ENCODE measurements around the gene CDK13.
"Not testable (repeated sequence)": the region's sequence is repeated elsewhere in the genome, so short reads cannot be mapped to it uniquely, and the experiment has no call there.

DNA sequence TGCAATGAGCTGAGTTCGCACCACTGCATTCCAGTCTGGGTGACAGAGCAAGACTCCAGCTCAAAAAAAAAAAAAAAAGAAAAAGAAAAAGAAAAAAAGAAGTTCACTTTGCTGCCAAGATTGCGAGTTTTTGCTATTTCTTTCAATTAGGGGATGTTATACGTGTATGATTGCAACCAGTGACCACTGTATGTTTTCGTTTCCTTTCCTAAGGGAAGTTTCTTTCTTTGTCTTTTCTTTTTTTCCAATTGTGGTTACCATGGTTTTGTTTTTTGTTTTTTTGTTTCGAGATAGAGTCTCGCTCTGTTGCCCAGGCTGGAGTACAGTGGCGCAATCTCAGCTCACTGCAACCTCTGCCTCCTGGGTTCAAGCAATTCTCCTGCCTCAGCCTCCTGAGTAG lies 168.1 kb downstream of the CDK13 start:
- TF ChIP-seq ELF1 (tag; IDR thresholded peaks at IDR 0.05); ZBED1 (IDR thresholded peaks at IDR 0.05); MXI1 (IDR thresholded peaks at IDR 0.05; ENCODE audit: low read depth, low read length); GATA2 (CRISPR knock-in tag; IDR thresholded peaks at IDR 0.05); CTCF (IDR thresholded peaks at IDR 0.05 in 2 of 3, conservative IDR thresholded peaks at IDR 0.05 in 1 of 3; ENCODE audit: insufficient read depth in 2 of 3, low read depth in 1 of 3, low read length in 3 of 3); ATF4 (CRISPR knock-in tag; IDR thresholded peaks at IDR 0.05); FOXP1 (CRISPR knock-in tag; IDR thresholded peaks at IDR 0.05); USF2 (CRISPR knock-in tag; IDR thresholded peaks at IDR 0.05); FOXA3 (CRISPR knock-in tag; conservative IDR thresholded peaks at IDR 0.05 in 1 of 2, IDR thresholded peaks at IDR 0.05 in 1 of 2); IRF1 (CRISPR knock-in tag; IDR thresholded peaks at IDR 0.05; ENCODE audit: borderline replicate concordance); RNF2 (IDR thresholded peaks at IDR 0.05): not testable (repeated sequence)
- TF ChIP-seq, protein P1, sequence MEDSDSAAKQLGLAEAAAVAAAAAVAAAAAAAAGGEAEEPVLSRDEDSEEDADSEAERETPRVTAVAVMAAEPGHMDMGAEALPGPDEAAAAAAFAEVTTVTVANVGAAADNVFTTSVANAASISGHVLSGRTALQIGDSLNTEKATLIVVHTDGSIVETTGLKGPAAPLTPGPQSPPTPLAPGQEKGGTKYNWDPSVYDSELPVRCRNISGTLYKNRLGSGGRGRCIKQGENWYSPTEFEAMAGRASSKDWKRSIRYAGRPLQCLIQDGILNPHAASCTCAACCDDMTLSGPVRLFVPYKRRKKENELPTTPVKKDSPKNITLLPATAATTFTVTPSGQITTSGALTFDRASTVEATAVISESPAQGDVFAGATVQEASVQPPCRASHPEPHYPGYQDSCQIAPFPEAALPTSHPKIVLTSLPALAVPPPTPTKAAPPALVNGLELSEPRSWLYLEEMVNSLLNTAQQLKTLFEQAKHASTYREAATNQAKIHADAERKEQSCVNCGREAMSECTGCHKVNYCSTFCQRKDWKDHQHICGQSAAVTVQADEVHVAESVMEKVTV (CRISPR knock-in tag; IDR thresholded peaks at IDR 0.05): not testable (repeated sequence)
